ACC112 (cell line): ENCODE measurements around the gene GOLGA5.
A peak's percentile ranks its signal among the peaks of the same experiment; 100 is the strongest.
"Not testable (repeated sequence)": the region's sequence is repeated elsewhere in the genome, so short reads cannot be mapped to it uniquely, and the experiment has no call there.

ENCODE experiments used
- H2AFZ ChIP-seq: fragments of 200-600 bp; sonication (generic); one replicate; pipeline ENCODE4 v1.6.0; 2017; ENCODE audit warnings: antibody characterized with exemption, low read length; ENCODE audit not compliant: unreplicated experiment
- H3K27ac ChIP-seq: fragments of 200-600 bp; sonication (generic); 2 replicates; pipeline ENCODE4 v1.5.1; 2014; ENCODE audit warnings: low read depth, mild to moderate bottlenecking, antibody characterized with exemption, low read length, moderate library complexity
- H3K27me3 ChIP-seq: fragments of 200-600 bp; sonication (generic); 2 replicates; pipeline ENCODE4 v1.6.1; 2014; ENCODE audit warnings: mild to moderate bottlenecking, antibody characterized with exemption, low read length, moderate library complexity, mixed read lengths; ENCODE audit not compliant: insufficient read depth
- H3K36me3 ChIP-seq: fragments of 200-600 bp; sonication (generic); 2 replicates; pipeline ENCODE4 v1.6.1; 2016; ENCODE audit warnings: mild to moderate bottlenecking, antibody characterized with exemption, low read length, moderate library complexity, mixed read lengths; ENCODE audit not compliant: insufficient read depth
- H3K4me1 ChIP-seq: fragments of 200-600 bp; sonication (generic); one replicate; pipeline ENCODE4 v1.6.1; 2016; ENCODE audit warnings: low read length, mixed read lengths; ENCODE audit not compliant: insufficient read depth, unreplicated experiment, control insufficient read depth
- H3K4me3 ChIP-seq: fragments of 200-600 bp; sonication (generic); 2 replicates; pipeline ENCODE4 v1.5.1; 2014; ENCODE audit warnings: mild to moderate bottlenecking, low read depth, low read length
- H3K79me2 ChIP-seq: fragments of 200-600 bp; sonication (generic); one replicate; pipeline ENCODE4 v1.6.0; 2016; ENCODE audit warnings: low read length; ENCODE audit not compliant: control insufficient read depth, unreplicated experiment, insufficient read depth

The GOLGA5 gene

GRCh38 chr14:92820536-92820840, 26.4 kb downstream of the GOLGA5 start:
- not testable (repeated sequence) for H2AFZ ChIP-seq, H3K4me3 ChIP-seq, H3K27ac ChIP-seq, H3K27me3 ChIP-seq, H3K79me2 ChIP-seq, H3K4me1 ChIP-seq
- peaks cover 49% of the 10 kb centered on the region for H3K36me3 ChIP-seq

DNA sequence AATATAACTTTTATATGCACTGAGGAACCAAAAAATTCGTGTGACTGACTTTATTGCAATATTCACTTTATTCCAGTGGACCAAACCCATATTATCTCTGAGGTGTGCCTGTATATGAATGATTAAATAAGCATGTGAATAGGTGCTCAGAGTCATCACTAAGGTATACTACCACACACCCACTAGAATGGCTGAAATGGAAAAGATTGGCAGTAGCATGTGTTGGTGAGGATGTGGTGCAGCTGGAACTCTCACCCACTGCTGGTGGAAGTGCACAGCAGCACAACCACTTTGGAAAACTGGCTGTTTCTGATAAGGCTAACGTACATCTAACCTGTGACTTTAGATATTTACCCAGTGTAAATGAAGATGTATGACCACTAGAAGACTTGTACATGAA, 36.8 kb downstream of the GOLGA5 start:
- Histone ChIP-seq H3K4me3 (no peak overlapping the region), H3K79me2 (no peaks in the 10 kb centered on the region), H2AFZ (no peak overlapping the region), H3K27ac (no peak overlapping the region), H3K4me1 (no peaks in the 10 kb centered on the region), H3K27me3 (no peaks in the 10 kb centered on the region), H3K36me3 (peaks cover 22% of the 10 kb centered on the region)

DNA sequence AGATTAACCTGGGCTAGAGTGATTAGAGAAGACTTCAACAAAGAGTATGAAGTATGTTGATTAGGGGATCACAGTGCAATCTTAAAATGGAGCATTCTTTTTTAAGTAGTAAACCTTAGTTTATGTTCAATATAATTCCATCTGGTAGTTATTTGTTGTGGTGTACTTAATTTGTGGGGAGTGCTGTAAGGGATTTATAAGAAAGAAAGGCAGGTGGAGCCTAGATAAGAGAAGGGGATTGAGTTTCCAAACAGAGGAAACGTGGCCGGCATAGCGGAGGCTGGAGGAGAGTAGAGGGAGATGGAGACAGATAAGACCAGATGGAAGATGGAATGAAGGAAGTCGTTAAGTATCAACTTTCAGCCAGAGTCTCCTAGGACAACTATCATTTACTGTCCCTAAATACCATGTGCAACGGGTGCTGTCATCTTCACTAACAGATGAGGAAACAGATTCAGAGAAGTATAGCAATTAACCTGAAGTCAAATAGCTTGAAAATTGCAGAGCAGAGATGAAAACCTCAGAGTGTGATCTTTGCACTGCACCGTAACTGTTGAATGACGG, 38.1 kb downstream of the GOLGA5 start:
- Histone ChIP-seq H3K36me3 (peaks cover 24% of the 10 kb centered on the region), H2AFZ (no peak overlapping the region), H3K4me3 (no peak overlapping the region), H3K27ac (no peak overlapping the region), H3K79me2 (no peaks in the 10 kb centered on the region), H3K27me3 (no peaks in the 10 kb centered on the region), H3K4me1 (no peaks in the 10 kb centered on the region)

GRCh38 chr14:92841930-92842329, 47.8 kb downstream of the GOLGA5 start:
- no peak overlapping the region for H3K27ac ChIP-seq
- peaks cover 30% of the 10 kb centered on the region for H3K36me3 ChIP-seq
- H3K4me1 ChIP-seq, result peaks cover 9% of the 10 kb centered on the region
- H3K4me3 ChIP-seq, result no peak overlapping the region
- no peaks in the 10 kb centered on the region for H3K79me2 ChIP-seq
- no peaks in the 10 kb centered on the region for H3K27me3 ChIP-seq
- H2AFZ ChIP-seq, result no peak overlapping the region

DNA sequence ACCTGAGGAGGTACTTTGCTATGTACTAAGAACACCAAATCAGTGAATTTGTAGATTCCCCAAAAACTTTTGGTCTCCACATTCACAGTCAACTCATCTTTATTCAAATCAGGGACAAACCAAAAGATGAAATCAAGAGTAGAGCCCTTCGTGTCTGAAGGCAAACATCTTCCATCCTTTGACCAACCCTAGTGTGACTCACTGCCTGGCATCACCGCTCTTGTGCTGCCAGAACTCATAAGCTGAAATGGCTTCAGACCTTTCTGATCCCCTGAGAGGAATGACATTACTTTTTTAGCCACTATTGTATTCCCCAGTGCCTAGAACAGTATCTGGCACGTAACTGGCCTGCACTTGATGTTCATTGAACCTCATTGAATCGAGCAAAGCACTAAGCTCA, 50.1 kb downstream of the GOLGA5 start:
- H2AFZ ChIP-seq, result no peak overlapping the region
- H3K4me1 ChIP-seq, result peaks cover 9% of the 10 kb centered on the region
- no peak overlapping the region for H3K27ac ChIP-seq
- H3K27me3 ChIP-seq, result no peaks in the 10 kb centered on the region
- peaks cover 20% of the 10 kb centered on the region for H3K36me3 ChIP-seq
- no peak overlapping the region for H3K4me3 ChIP-seq
- H3K79me2 ChIP-seq, result no peaks in the 10 kb centered on the region

DNA sequence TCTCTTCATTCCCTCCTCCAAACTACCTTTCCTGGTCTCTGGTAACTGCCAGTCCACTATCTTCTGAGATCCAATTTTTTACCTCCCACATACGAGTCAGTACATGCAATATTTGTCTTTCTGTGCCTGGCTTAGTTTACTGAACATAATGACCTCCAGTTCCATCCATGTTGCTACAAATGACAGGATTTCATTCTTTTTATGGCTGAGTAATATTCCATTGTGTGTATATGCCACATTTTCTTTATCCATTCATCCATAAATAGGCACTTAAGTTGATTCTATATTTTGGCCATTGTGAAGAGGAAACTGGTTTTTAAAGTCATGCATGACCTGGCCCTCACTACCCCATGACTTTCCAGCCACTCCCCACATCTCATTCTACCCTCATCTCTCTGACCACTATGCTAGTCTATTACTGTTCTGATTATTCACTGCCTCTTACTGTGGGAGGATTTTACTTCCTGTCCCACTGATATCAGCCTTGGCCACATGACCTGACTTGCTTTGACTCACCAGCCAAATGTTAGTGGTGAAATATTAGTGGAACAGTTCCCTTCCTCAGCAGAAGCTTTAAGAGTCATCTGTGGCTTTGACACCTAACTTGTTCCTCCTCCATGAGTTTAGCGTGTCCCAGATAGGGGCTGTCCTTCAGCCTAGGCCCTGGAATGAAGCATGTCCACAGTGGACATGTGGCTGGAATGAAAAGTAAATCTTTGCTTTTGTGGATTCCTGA, 52.2 kb downstream of the GOLGA5 start:
- H3K4me3 ChIP-seq, result no peak overlapping the region
- H3K36me3 ChIP-seq, result peaks cover 4% of the 10 kb centered on the region; the same call in 1 of the 2 replicates
- 0 out of 2 replicates have a peak, but pooled peaks cover 6% of the 10 kb centered on the region for H3K27me3 ChIP-seq
- 0 out of 2 replicates have a peak overlapping the region, but pooled peaks have one; percentile 7 for H3K27ac ChIP-seq
- no peaks in the 10 kb centered on the region for H3K79me2 ChIP-seq
- no peak overlapping the region for H2AFZ ChIP-seq
- peaks cover 9% of the 10 kb centered on the region for H3K4me1 ChIP-seq

DNA sequence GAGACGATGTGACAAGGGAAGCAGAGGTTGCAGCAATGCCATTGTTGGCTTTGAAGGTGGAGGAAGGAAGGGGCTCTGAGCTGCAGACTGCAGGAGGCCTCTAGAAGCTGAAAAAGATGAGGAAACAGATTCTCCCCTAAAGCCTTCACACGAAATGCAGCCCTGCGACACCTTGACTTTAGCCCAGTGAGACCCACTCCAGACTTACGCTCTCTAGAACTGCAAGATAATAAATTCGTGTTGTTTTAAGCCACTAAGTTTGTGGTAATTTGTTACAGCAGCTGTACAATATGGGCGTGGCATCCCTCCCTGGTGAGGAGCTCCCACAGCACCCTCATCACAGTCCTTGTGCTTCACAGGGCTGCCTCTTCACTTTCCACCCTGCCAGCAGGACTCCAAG, 53.2 kb downstream of the GOLGA5 start:
- no peak overlapping the region for H3K4me3 ChIP-seq
- no peak overlapping the region for H3K27ac ChIP-seq
- peaks cover 4% of the 10 kb centered on the region; the same call in 1 of the 2 replicates for H3K36me3 ChIP-seq
- H2AFZ ChIP-seq, result no peak overlapping the region
- 0 out of 2 replicates have a peak, but pooled peaks cover 6% of the 10 kb centered on the region for H3K27me3 ChIP-seq
- H3K4me1 ChIP-seq, result peaks cover 9% of the 10 kb centered on the region
- H3K79me2 ChIP-seq, result no peaks in the 10 kb centered on the region

DNA sequence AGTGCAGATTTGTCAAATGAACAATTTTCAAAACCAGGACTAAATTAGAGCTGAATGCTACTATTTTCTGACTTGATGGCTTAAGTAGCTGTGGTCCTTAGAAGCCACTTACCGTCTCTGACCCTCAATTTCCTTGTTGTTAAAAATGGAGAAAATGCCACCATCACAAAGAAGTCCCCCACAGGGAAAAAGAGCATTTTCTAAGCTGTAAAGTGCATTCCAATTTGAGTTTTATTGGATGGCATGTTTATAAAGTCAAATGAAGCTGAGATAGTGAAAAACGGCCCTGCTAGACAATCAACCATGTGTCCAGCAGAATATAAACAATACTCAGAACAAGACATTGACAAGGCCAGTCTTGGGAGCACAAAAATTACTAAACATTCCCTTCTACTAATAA, 53.6 kb downstream of the GOLGA5 start:
- H3K27ac ChIP-seq, result no peak overlapping the region
- no peak overlapping the region for H2AFZ ChIP-seq

DNA sequence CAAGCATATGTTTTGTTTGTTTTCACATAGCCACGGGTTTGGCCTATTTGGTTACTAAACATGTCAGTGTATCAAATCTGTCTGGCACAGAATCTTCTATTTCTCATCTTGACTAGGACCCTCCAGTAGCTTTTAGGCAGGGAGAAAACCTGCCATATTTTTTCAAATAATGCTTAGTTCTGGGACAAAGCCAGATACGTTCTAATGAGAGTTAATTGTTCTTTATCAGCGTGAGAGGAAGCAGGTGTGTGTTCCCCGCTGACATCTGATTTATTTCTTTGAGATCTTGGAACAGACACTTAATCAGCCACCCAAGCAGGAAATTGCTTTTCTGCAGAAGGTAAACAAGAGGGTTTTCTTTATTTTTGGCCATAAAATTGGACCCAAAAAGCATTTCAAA, 54.8 kb downstream of the GOLGA5 start:
- H2AFZ ChIP-seq, result no peak overlapping the region
- peaks cover 9% of the 10 kb centered on the region; the same call in 1 of the 2 replicates for H3K27me3 ChIP-seq
- H3K79me2 ChIP-seq, result no peaks in the 10 kb centered on the region
- H3K27ac ChIP-seq, result no peak overlapping the region
- peaks cover 9% of the 10 kb centered on the region for H3K4me1 ChIP-seq
- no peak overlapping the region for H3K4me3 ChIP-seq
- H3K36me3 ChIP-seq, result 0 out of 2 replicates have a peak, but pooled peaks cover 4% of the 10 kb centered on the region

More for the DNA sequence above, 53.6 kb downstream of the GOLGA5 start:
- peaks cover 9% of the 10 kb centered on the region for H3K4me1 ChIP-seq
- 0 out of 2 replicates have a peak, but pooled peaks cover 4% of the 10 kb centered on the region for H3K36me3 ChIP-seq
- H3K4me3 ChIP-seq, result no peak overlapping the region
- 0 out of 2 replicates have a peak, but pooled peaks cover 6% of the 10 kb centered on the region for H3K27me3 ChIP-seq
- no peaks in the 10 kb centered on the region for H3K79me2 ChIP-seq

- H3K4me1 ChIP-seq, result peaks cover 9% of the 10 kb centered on the region
- H3K79me2 ChIP-seq, result no peaks in the 10 kb centered on the region
- H3K4me3 ChIP-seq, result no peak overlapping the region
- no peak overlapping the region for H2AFZ ChIP-seq
- peaks cover 9% of the 10 kb centered on the region; the same call in 1 of the 2 replicates for H3K27me3 ChIP-seq
- H3K36me3 ChIP-seq, result no peaks in the 10 kb centered on the region
- no peak overlapping the region for H3K27ac ChIP-seq
Measured at GRCh38 chr14:92850492-92850891, 56.4 kb downstream of the GOLGA5 start.

DNA sequence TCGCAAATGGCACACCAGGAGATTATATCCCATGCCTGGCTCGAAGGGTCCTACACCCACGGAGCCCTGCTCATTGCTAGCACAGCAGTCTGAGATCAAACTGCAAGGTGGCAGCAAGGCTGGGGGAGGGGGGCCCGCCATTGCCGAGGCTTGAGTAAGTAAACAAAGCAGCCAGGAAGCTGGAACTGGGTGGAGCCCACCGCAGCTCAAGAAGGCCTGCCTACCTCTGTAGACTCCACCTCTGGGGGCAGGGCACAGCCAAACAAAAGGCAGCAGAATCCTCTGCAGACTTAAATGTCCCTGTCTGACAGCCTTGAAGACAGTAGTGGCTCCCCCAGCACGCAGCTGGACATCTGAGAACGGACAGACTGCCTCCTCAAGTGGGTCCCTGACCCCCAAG, 59.0 kb downstream of the GOLGA5 start:
- not testable (repeated sequence) for H3K27ac ChIP-seq, H3K36me3 ChIP-seq, H3K27me3 ChIP-seq, H3K4me1 ChIP-seq, H2AFZ ChIP-seq, H3K79me2 ChIP-seq, H3K4me3 ChIP-seq
